HG02588 (cell line): ENCODE results near the gene KRT6B.
"Not testable (repeated sequence)": the region's sequence is repeated elsewhere in the genome, so short reads cannot be mapped to it uniquely, and the experiment has no call there.

Experiments
- ATAC-seq: cut with Tn5 transposase; IDR thresholded peaks from one replicate; pipeline ENCODE4 v1.9.1; 2021; ENCODE audit warnings: mild to moderate bottlenecking, moderate library complexity; ENCODE audit not compliant: unreplicated experiment

Gene KRT6B

GRCh38 chr12:52473768-52474167 is 21.8 kb upstream of the KRT6B start, which contains the start of gene KRT6C:
TSS of gene KRT6C (minus strand) at chr12:52473805. CDS start at chr12:52473737, 68 bp downstream.
- no peak for ATAC-seq

DNA sequence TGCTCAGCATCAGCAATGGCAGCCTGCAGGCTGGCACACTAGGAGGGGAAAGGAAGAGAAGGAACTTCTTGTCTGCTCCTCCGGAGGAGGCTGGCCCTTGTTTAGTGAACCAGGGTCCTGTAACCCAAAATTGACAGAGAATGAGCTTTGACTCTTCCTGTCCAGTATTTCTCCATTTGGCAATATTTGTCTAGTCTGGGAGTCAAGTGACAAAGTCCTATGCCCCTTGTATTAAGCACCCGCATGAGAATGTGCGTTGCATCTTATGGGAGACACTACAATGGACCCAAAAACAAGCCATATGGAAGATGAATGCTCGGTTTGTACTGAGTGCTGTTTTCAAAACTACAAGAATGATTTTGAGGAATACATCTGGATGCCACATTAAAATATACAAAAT is 17.9 kb upstream of the KRT6B start:
- ATAC-seq, result no peak

GRCh38 chr12:52464897-52465296 is 13.0 kb upstream of the KRT6B start:
- ATAC-seq, result no peak

DNA sequence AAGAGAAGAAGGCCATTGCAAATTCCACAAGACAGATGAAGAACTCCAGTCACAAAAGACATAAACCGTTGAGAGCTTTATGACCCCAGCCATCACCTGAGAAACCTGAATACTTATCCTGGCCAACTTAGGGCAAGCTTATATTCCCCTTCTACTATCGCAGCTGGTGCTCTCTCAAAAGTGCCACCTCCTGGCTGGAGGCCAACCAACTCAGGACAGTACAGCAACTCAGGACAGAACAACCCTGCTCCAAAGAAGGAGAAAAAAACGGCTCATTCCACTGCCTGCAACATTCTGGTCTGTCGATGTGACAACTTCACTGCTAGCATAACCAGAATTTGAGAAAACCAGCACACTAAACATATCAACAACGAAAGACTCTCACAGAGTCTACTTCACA is 9.7 kb upstream of the KRT6B start:
- no peak for ATAC-seq

GRCh38 chr12:52458861-52459260 is 6.9 kb upstream of the KRT6B start:
- ATAC-seq, result no peak

- ATAC-seq, result no peak
Measured at GRCh38 chr12:52455821-52456220, 3.9 kb upstream of the KRT6B start.

GRCh38 chr12:52454411-52455201 is 2.7 kb upstream of the KRT6B start:
- no peak for ATAC-seq

DNA sequence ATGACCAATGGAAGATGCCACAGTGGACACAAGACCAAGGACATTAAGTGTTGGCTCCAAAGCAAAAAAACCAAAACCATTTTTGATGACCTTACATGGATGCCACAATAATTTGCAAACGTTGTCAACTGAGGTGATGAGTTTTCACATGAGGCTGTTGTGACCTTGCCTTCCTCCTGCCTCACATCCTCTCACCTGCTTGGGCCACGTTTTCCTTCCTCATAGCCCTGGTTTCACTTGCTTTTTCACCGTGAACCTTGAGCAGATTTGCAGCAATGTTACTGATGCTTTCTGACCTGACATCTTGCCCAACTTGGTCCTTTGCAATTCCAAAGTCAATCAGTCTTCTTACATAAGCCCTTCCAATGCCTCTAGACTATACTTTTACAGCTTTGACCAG is 3.7 kb downstream of the KRT6B start:
- ATAC-seq, result no peak

GRCh38 chr12:52447196-52447595 is 4.8 kb downstream of the KRT6B start:
- ATAC-seq, result not testable (repeated sequence)

DNA sequence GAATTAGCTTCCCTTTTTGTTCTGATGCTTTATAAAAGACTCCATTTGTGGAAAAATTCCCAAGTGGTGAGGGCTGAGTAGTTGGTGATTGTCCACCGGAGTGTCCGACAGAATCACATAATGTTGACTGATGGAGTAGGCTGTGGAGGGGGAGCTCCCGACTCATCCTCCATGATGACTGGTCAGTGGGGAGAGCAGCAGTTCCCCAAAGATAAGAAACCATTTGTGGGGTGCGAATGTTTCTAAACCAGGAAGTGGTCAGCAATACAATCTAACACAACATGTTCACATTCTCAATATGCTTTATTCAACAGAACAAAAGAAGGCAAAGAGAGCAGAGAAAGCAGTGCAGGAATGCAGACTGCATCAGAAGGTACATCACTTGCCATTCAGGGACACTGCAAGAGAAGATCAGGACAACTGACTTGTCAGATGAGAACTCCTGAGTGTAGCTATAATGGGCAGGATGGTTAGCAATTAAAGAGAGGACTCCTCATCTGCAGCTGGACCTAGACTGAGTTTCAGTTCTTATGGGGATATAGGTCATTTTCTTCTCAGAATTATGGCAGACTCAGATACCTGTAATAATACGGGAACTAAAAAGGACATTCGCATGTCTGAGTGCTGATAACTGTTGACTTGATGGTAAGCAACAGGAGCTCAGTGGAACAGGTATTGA is 5.4 kb downstream of the KRT6B start:
- ATAC-seq, result no peak

GRCh38 chr12:52445876-52446275 is 6.1 kb downstream of the KRT6B start:
- no peak for ATAC-seq

GRCh38 chr12:52444647-52445595 is 7.0 kb downstream of the KRT6B start:
- no peak for ATAC-seq

GRCh38 chr12:52443966-52444365 is 8.0 kb downstream of the KRT6B start:
- no peak for ATAC-seq

- no peak for ATAC-seq
Measured at GRCh38 chr12:52442600-52443061, 9.3 kb downstream of the KRT6B start.

- ATAC-seq, result no peak
Measured at GRCh38 chr12:52441320-52441911, 10.5 kb downstream of the KRT6B start.

- ATAC-seq, result no peak
Measured at GRCh38 chr12:52440821-52441319, 11.1 kb downstream of the KRT6B start.

GRCh38 chr12:52439845-52440244 is 12.1 kb downstream of the KRT6B start:
- ATAC-seq, result no peak

- ATAC-seq, result no peak
Measured at GRCh38 chr12:52439420-52439819, 12.5 kb downstream of the KRT6B start.

DNA sequence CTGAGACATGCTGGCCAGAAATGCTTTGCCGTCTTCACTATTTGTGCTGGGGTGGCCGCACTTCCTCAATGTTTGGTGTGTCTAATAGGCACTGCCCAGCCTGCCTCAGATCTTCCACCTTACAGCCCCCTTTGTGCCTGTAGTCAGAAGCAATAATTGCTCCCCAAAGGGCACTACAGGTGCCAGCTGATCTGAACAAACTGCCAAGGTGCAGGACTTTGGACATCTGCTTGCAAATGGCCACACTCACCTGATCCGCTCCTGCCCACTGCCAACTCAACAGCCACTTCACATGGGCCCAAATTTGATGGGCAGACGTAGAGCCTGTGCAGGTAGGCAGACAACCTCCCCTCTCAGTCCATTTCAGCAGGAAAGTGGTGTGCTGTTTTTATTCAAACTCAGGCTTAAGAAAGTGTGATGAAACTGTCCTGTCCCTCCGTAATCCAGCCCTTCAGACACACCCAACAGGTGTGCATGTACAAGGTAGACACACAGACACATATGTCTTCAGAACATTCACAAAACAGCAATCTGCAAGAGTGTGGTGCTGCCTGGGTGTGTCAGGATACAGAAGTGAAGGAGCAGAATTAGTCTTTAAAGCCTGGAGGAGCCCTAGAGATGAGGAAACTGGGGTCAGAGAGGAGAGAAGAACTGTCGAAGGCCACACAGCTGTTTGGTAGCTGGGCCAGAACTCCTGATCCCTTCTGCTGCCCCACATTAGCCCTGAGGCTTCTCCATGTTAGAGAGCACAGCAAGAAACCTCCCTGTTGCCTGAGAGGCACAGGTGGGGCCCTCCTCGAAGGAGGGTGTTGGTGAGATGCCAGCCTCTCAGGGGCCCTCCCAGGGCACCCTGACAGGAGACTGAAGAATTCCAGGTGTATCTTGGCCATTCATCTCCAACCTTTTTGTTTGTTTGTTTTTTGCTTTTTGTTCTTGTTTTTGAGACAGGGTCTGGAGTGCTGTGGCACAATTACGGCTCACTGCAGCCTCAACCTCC is 13.3 kb downstream of the KRT6B start:
- no peak for ATAC-seq
